Keratinocyte (primary cell): ENCODE data around the gene STK33. TPM values are rescaled to one million over a fixed set of nuclear protein-coding genes. Genes with fewer than 3 reads are reported as not detected.

Experiments used
- DNase-seq: peaks from one replicate; pipeline ENCODE4 v3.0.0-alpha.2; 2011; ENCODE audit warnings: low read depth, missing footprints, low spot score
- FAIRE-seq: peaks from 2 replicates; lab custom pipeline; 2011; peaks lifted over from hg19 to GRCh38; lab: Jason Lieb, UNC
- H2AFZ ChIP-seq: 2 replicates; pipeline ENCODE4 v1.6.0; 2012; ENCODE audit warnings: low read length, control low read depth, inconsistent platforms; ENCODE audit not compliant: control insufficient read depth
- H3K27ac ChIP-seq: 2 replicates; pipeline ENCODE4 v1.5.1; 2011; ENCODE audit warnings: low read length; ENCODE audit not compliant: control insufficient read depth, insufficient read depth
- H3K27me3 ChIP-seq: 3 replicates; pipeline ENCODE4 v1.6.0; 2011; ENCODE audit warnings: low read length; ENCODE audit not compliant: control insufficient read depth, insufficient read depth; ENCODE audit errors: extremely low read depth
- H3K36me3 ChIP-seq, 2 experiments: 2 replicates in 1 of 2; 3 replicates in 1 of 2; pipeline ENCODE4 v1.5.1; 2011; ENCODE audit warnings: low read length in 2 of 2, mild to moderate bottlenecking in 1 of 2; ENCODE audit not compliant: control insufficient read depth in 2 of 2, insufficient read depth in 2 of 2; ENCODE audit errors: extremely low read depth in 1 of 2
- H3K4me1 ChIP-seq: 3 replicates; pipeline ENCODE4 v1.5.1; 2011; ENCODE audit warnings: low read length; ENCODE audit not compliant: control insufficient read depth, insufficient read depth; ENCODE audit errors: extremely low read depth
- H3K4me2 ChIP-seq: 3 replicates; pipeline ENCODE4 v1.6.0; 2011; ENCODE audit warnings: low read depth, low read length; ENCODE audit not compliant: control insufficient read depth, insufficient read depth; ENCODE audit errors: extremely low read depth
- H3K4me3 ChIP-seq, 3 experiments: fragments of 200-600 bp in 1 of 3; sonication (generic) in 1 of 3; 2 replicates in 2 of 3; 3 replicates in 1 of 3; pipeline ENCODE4 v1.5.1; 2011 to 2016; ENCODE audit warnings: low read length in 3 of 3, mild to moderate bottlenecking in 3 of 3, control low read depth in 2 of 3, inconsistent platforms in 1 of 3, low read depth in 1 of 3, mixed read lengths in 1 of 3, mixed run types in 1 of 3, moderate library complexity in 1 of 3; ENCODE audit not compliant: control insufficient read depth in 2 of 3, insufficient read depth in 2 of 3; ENCODE audit errors: extremely low read depth in 1 of 3
- H3K79me2 ChIP-seq: 2 replicates; pipeline ENCODE4 v1.6.0; 2012; ENCODE audit warnings: low read length; ENCODE audit not compliant: control insufficient read depth, insufficient read depth
- H3K9ac ChIP-seq: 3 replicates; pipeline ENCODE4 v1.6.0; 2011; ENCODE audit warnings: low read length; ENCODE audit not compliant: control insufficient read depth, insufficient read depth; ENCODE audit errors: extremely low read depth
- H3K9me1 ChIP-seq: 3 replicates; pipeline ENCODE4 v1.6.0; 2011; ENCODE audit warnings: low read length; ENCODE audit not compliant: control insufficient read depth, insufficient read depth; ENCODE audit errors: extremely low read depth
- H3K9me3 ChIP-seq: 2 replicates; pipeline ENCODE4 v1.5.1; 2012; ENCODE audit warnings: low read depth, low read length; ENCODE audit not compliant: control insufficient read depth
- H4K20me1 ChIP-seq: 3 replicates; pipeline ENCODE4 v1.6.0; 2011; ENCODE audit warnings: low read length; ENCODE audit not compliant: control insufficient read depth, insufficient read depth; ENCODE audit errors: extremely low read depth
- EZH2 ChIP-seq: IDR thresholded peaks from one replicate; pipeline ENCODE4 v1.6.1; 2012; ENCODE audit warnings: inconsistent platforms, mild to moderate bottlenecking, low read length, moderate library complexity
- dilution Hi-C: fragments of 300-500 bp; cut with MboI; formaldehyde crosslinking; loops from one replicate; pipeline ENCODE4 v1.7.0; 2020; ENCODE audit warnings: low sequenced_read_pairs; ENCODE audit not compliant: extremely low pct_ligation_motif_present
- polyA plus RNA-seq, 5 experiments: library from polyadenylated mRNA; depleted of rRNA in 3 of 5; stranded (reverse) in 3 of 5; stranded (forward) in 1 of 5; unstranded in 1 of 5; fragments of >200 nt; gene quantifications; 1 replicate in 1 of 5; 2 replicates in 3 of 5; 3 replicates in 1 of 5; pipeline versions ENCODE4 v1.2.1 to v1.2.3, GENCODE V29; 2011 to 2012; ENCODE audit warnings: missing spikeins in 2 of 5, low read depth in 1 of 5, low replicate concordance in 1 of 5
- TF ChIP-seq, protein P1 (sequence below), 3 experiments: IDR thresholded peaks in 1 of 3; conservative IDR thresholded peaks in 1 of 3; optimal IDR thresholded peaks in 1 of 3; 2 replicates in 2 of 3; 3 replicates in 1 of 3; pipeline versions ENCODE3 to v1.5.1; 2011; ENCODE audit warnings: low read length in 3 of 3, mild to moderate bottlenecking in 3 of 3, moderate library complexity in 2 of 3, control low read depth in 1 of 3, inconsistent platforms in 1 of 3; ENCODE audit not compliant: insufficient read depth in 2 of 3; ENCODE audit errors: extremely low read depth in 1 of 3

The STK33 gene
- polyA plus RNA-seq, 1 donor (not counting 4 experiments of a cell fraction or from before 2014, with no cell fraction given): 0.05 TPM

DNA sequence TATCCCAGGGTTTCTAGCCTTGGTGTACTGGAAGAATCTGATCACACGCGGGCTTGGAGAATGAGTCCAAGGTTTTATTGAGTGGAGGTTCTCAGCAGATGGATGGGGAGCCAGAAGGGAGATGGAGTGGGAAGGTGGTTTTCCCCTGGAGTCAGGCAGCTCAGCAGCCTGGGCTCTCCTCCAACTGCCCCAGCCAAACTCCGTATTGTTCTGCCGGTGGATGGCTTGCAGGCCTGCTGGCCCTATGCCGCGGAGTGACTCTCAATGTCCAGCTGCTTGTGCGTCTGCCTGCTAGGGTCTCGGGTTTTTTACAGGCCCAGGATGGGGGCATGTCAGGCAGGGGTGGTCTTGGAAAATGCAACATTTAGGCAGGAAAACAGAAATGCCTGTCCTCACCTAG is 168.0 kb downstream of the STK33 start:
- H3K79me2 ChIP-seq: no peaks in the 10 kb centered on the region
- H3K4me3 ChIP-seq: no peak overlapping the region
- H3K4me2 ChIP-seq: no peak overlapping the region
- dilution Hi-C loops: no loop called here
- DNase-seq: no peak
- H3K9me3 ChIP-seq: no peaks in the 10 kb centered on the region
- no peaks in the 10 kb centered on the region for H3K4me1 ChIP-seq
- no peaks in the 10 kb centered on the region for H3K9me1 ChIP-seq
- TF ChIP-seq, protein P1, sequence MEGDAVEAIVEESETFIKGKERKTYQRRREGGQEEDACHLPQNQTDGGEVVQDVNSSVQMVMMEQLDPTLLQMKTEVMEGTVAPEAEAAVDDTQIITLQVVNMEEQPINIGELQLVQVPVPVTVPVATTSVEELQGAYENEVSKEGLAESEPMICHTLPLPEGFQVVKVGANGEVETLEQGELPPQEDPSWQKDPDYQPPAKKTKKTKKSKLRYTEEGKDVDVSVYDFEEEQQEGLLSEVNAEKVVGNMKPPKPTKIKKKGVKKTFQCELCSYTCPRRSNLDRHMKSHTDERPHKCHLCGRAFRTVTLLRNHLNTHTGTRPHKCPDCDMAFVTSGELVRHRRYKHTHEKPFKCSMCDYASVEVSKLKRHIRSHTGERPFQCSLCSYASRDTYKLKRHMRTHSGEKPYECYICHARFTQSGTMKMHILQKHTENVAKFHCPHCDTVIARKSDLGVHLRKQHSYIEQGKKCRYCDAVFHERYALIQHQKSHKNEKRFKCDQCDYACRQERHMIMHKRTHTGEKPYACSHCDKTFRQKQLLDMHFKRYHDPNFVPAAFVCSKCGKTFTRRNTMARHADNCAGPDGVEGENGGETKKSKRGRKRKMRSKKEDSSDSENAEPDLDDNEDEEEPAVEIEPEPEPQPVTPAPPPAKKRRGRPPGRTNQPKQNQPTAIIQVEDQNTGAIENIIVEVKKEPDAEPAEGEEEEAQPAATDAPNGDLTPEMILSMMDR (optimal IDR thresholded peaks at IDR 0.05 in 1 of 3, IDR thresholded peaks at IDR 0.05 in 1 of 3, conservative IDR thresholded peaks at IDR 0.05 in 1 of 3; ENCODE audit: extremely low read depth in 1 of 3, insufficient read depth in 2 of 3, low read length in 3 of 3): no peak
- TF ChIP-seq EZH2: no peak
- no peak overlapping the region for H3K27ac ChIP-seq
- no peaks in the 10 kb centered on the region for H4K20me1 ChIP-seq
- no peak overlapping the region for H2AFZ ChIP-seq
- H3K27me3 ChIP-seq: peaks cover 5% of the 10 kb centered on the region
- FAIRE-seq: no peak
- no peaks in the 10 kb centered on the region for H3K36me3 ChIP-seq
- no peak overlapping the region for H3K9ac ChIP-seq

DNA sequence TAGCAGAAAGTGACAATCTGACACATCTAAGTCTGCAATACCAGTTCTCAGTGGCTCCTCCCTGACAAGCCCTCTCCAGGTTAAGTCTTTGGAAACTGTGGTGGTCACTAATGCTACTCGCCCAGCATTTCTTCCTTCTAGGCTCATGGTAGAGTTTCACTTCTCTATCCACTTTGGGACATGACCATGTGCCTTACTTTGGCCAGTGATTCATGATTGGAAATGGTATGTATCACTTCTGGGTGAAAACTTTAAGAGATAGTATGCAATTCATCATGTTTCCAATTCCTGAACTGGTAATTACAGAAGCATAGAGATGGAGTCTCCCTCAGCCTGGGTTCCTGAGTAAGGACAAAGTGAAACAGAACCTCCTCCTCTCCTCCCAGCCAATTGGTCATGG is 178.8 kb downstream of the STK33 start:
- dilution Hi-C loops: no loop called here
- Histone ChIP-seq H3K9me3 (no peaks in the 10 kb centered on the region), H3K36me3 (no peaks in the 10 kb centered on the region)

More for the DNA sequence above, 178.8 kb downstream of the STK33 start:
- H3K4me2 ChIP-seq: no peak overlapping the region
- FAIRE-seq: no peak
- H3K9me1 ChIP-seq: no peaks in the 10 kb centered on the region
- H3K9ac ChIP-seq: no peak overlapping the region
- no peaks in the 10 kb centered on the region for H3K27me3 ChIP-seq
- no peak overlapping the region for H2AFZ ChIP-seq
- no peak overlapping the region for H3K27ac ChIP-seq
- no peak overlapping the region for H3K4me3 ChIP-seq
- no peaks in the 10 kb centered on the region for H3K4me1 ChIP-seq
- no peaks in the 10 kb centered on the region for H4K20me1 ChIP-seq
- TF ChIP-seq EZH2: no peak
- TF ChIP-seq, protein P1 (optimal IDR thresholded peaks at IDR 0.05 in 1 of 3, IDR thresholded peaks at IDR 0.05 in 1 of 3, conservative IDR thresholded peaks at IDR 0.05 in 1 of 3; ENCODE audit: extremely low read depth in 1 of 3, insufficient read depth in 2 of 3, low read length in 3 of 3): no peak
- H3K79me2 ChIP-seq: no peaks in the 10 kb centered on the region
- DNase-seq: no peak
